ENCODE measurements around the gene AP4M1. TPM values are rescaled to one million over a fixed set of nuclear protein-coding genes. Genes with fewer than 3 reads are reported as not detected.

AP4M1 gene
- total RNA-seq, 3 donors from 2014 or later = 13.8 to 23.3 (median 18.7) TPM

DNA sequence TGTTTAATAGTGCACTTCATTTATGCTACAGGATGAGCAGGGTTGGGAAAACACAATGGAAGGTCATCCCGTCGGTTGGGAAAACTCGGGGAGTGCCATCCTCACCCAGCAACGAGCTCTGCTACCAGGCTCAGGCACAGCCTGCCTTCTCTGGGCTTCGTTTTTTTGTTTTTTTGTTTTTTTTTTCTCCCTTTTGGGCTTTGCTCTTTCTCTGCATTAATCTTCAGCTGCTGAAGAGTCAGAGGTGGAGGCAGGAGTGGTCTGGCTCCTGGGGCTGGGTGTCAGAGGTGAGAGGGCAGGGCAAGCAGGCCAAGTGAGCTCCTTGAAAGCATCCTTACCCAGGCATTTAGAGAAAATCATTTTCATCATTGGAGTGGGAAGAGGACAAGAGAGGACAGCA lies 31.5 kb upstream of the AP4M1 start:
- Histone ChIP-seq H3K36me3 (peaks cover 29% of the 10 kb centered on the region), H3K4me3 (no peak overlapping the region), H3K27ac (no peak overlapping the region), H3K4me1 (no peaks in the 10 kb centered on the region), H3K27me3 (no peaks in the 10 kb centered on the region), H3K9me3 (peaks cover 25 to 31% of the 10 kb centered on the region in 2 donors)
- no peak for DNase-seq (ENCODE audit: low spot score in 2 of 2)
- intact Hi-C loops (cut with DNase I; ENCODE audit: low total_unique reads) = no loop called here
- TF ChIP-seq POLR2AphosphoS5 (IDR thresholded peaks at IDR 0.05) (no peak), POLR2A (IDR thresholded peaks at IDR 0.05) (no peak)
- TF ChIP-seq, protein P1, sequence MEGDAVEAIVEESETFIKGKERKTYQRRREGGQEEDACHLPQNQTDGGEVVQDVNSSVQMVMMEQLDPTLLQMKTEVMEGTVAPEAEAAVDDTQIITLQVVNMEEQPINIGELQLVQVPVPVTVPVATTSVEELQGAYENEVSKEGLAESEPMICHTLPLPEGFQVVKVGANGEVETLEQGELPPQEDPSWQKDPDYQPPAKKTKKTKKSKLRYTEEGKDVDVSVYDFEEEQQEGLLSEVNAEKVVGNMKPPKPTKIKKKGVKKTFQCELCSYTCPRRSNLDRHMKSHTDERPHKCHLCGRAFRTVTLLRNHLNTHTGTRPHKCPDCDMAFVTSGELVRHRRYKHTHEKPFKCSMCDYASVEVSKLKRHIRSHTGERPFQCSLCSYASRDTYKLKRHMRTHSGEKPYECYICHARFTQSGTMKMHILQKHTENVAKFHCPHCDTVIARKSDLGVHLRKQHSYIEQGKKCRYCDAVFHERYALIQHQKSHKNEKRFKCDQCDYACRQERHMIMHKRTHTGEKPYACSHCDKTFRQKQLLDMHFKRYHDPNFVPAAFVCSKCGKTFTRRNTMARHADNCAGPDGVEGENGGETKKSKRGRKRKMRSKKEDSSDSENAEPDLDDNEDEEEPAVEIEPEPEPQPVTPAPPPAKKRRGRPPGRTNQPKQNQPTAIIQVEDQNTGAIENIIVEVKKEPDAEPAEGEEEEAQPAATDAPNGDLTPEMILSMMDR (IDR thresholded peaks at IDR 0.05) = no peak

DNA sequence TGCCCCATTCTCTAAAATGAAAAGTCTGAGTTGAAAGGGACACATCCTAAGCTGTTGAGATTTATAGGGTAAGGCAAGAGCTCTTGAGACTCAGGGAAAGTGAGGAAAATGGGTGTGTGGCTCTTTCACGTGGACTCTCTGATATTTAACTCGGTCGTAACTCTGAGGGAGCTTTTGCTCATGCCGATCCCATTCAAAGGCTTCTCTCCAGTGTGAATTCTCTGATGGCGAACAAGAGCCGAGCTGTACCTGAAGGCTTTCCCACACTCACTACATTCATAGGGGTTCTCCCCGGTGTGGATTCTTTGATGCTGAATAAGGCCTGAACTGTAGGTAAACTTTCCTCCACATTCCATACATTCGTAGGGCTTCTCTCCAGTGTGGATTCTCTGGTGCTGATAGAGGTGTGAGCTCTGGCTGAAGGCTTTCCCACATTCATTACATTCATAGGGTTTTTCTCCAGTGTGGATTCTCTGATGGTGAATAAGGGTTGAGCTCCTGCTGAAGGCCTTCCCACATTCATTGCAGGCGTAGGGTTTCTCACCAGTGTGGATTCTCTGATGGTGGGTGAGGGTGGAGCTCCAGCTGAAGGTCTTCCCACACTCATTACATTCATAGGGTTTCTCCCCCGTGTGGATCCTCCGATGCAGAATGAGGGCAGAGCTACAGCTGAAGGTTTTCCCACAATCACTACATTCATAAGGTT lies 30.3 kb upstream of the AP4M1 start:
- Histone ChIP-seq H3K27ac (no peak overlapping the region), H3K4me1 (no peaks in the 10 kb centered on the region), H3K27me3 (no peaks in the 10 kb centered on the region), H3K4me3 (peak overlapping the region in 1 of 3 donors; percentile 10), H3K9me3 (peaks cover 25 to 31% of the 10 kb centered on the region in 2 donors), H3K36me3 (peaks cover 29% of the 10 kb centered on the region)
- intact Hi-C loops (cut with DNase I; ENCODE audit: low total_unique reads) = no loop called here
- TF ChIP-seq POLR2AphosphoS5 (IDR thresholded peaks at IDR 0.05) (no peak), POLR2A (IDR thresholded peaks at IDR 0.05) (no peak)
- TF ChIP-seq, protein P1 (IDR thresholded peaks at IDR 0.05) = no peak
- no peak for DNase-seq (ENCODE audit: low spot score in 2 of 2)

DNA sequence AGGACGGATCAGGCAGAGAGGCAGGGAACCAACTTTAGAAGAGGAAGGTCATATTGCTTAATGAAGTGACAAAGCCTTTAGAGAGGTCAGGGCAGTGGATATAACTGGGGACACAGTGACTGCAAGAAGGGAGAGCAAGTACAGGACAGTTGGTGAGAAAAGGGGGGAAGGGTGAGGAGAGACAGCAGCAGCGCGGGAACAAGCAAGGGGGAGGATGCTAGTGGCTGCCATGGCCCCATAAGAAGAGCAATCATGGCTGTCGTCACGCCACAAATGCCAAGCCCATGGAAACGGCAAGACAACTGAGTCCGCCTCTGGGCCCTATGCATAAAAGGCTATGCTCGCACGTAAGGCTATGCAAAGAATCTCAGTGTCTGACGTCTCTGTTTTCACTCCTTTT lies 29.0 kb upstream of the AP4M1 start:
- DNase-seq (ENCODE audit: low spot score in 2 of 2) = no peak
- Histone ChIP-seq H3K4me3 (no peak overlapping the region), H3K27me3 (no peaks in the 10 kb centered on the region), H3K4me1 (no peaks in the 10 kb centered on the region), H3K9me3 (peaks cover 25 to 31% of the 10 kb centered on the region in 2 donors), H3K36me3 (peaks cover 29% of the 10 kb centered on the region), H3K27ac (no peak overlapping the region)
- intact Hi-C loops (cut with DNase I; ENCODE audit: low total_unique reads) = no loop called here
- TF ChIP-seq, protein P1 (IDR thresholded peaks at IDR 0.05) = no peak
- TF ChIP-seq POLR2AphosphoS5 (IDR thresholded peaks at IDR 0.05) (no peak), POLR2A (IDR thresholded peaks at IDR 0.05) (no peak)

DNA sequence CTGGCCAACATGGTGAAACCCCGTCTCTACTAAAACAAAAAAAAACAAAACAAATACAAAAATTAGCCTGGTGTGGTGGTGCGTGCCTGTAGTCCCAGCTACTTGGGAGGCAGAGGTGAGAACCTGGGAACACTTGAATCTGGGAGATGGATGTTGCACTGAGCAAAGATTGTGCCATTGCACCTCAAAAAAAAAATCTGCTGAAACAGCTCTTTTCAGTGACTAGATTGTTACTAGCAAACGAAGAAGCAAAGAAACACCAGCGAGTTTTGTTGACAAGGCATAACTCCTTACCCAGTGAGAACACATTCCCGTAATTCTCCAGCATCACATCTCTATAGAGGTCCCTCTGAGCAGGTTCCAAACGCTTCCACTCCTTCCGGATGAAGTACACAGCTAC lies 26.6 kb upstream of the AP4M1 start:
- H3K27ac ChIP-seq = no peak overlapping the region
- H3K36me3 ChIP-seq = peaks cover 29% of the 10 kb centered on the region
- no peaks in the 10 kb centered on the region for H3K4me1 ChIP-seq
- H3K4me3 ChIP-seq = no peak overlapping the region
- intact Hi-C loops (cut with DNase I; ENCODE audit: low total_unique reads) = no loop called here
- no peaks in the 10 kb centered on the region for H3K27me3 ChIP-seq
- no peak for DNase-seq (ENCODE audit: low spot score in 2 of 2)
- TF ChIP-seq POLR2A (IDR thresholded peaks at IDR 0.05) (no peak), POLR2AphosphoS5 (IDR thresholded peaks at IDR 0.05) (no peak)
- TF ChIP-seq, protein P1 (IDR thresholded peaks at IDR 0.05) = no peak
- peaks cover 25 to 30% of the 10 kb centered on the region in 2 donors for H3K9me3 ChIP-seq

DNA sequence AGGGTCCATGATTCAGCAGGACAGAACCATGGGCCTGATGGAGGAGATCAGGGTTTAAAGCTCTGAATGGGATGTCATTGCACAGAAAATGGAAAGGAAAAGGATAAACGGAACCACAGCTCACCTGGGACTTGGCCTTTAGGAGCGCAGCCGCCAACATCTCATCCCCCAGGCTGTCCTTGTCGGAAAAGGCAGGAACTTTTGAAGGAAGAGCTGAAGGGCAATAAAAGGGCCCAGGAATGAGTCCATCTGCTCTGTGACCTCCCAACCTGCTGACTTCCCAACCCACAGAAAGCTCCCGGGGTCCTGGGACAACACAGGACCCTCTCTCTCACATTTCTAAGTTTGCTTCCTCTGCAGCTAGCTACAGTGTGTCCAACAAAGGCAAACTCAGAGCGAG lies 26.0 kb upstream of the AP4M1 start:
- intact Hi-C loops (cut with DNase I; ENCODE audit: low total_unique reads) = no loop called here
- H3K4me3 ChIP-seq = no peak overlapping the region
- peaks cover 27% of the 10 kb centered on the region for H3K36me3 ChIP-seq
- peaks cover 0 to 5% of the 10 kb centered on the region in 2 donors for H3K4me1 ChIP-seq
- H3K27ac ChIP-seq = no peak overlapping the region
- H3K27me3 ChIP-seq = no peaks in the 10 kb centered on the region
- H3K9me3 ChIP-seq = peaks cover 22 to 24% of the 10 kb centered on the region in 2 donors
- DNase-seq (ENCODE audit: low spot score in 2 of 2) = no peak
- TF ChIP-seq, protein P1 (IDR thresholded peaks at IDR 0.05) = no peak
- TF ChIP-seq POLR2A (IDR thresholded peaks at IDR 0.05) = no peak

Data from breast epithelium (tissue), 4 donors.